NCI-H1105 (cell line): Measurements from ENCODE around the gene IPP.
"Not testable (repeated sequence)": the region's sequence is repeated elsewhere in the genome, so short reads cannot be mapped to it uniquely, and the experiment has no call there.

Experiments used
- DNase-seq: peaks from one replicate; lab custom pipeline; 2025; lab: John Stamatoyannopoulos, UW

The IPP gene

DNA sequence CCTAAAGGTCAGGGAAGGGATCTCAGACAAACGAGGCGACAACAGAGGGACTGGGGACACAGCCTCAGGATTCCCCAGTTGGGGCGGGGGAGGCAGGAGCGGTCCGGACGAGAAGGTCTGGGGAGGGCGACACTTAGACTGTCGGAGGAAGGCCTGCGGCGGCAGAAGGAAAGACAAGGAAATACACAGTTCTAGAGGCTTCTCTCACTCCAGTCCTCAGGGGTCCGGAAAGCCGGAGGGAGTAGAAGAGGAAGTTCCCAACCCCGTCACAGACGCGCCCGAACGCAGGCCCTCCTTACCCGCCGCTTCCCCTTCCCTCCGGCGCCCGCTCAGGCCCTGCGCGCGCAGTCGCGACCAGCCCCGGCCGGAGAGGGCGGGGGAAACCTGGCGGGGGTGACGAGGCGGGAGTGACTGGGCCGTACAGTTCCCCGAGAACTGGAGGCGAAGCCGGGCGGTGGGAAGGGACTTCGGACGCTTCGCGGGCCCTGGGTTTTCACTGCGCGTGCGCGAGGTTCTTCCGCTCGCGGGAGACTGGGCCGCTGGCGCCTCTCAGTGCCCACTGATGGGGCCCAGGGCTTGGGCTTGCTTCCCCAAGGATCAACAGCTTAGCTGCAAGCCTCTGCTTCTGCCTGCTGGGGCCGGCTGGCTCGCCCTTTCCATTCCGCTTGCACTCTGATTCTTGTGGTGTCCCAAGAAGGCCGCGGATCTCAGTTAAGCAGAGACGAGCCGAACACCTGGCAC, at the start of gene IPP:
Gene IPP (minus strand): TSS at position 356 of the 741 bp plus-strand sequence. CDS start 4,242 bp downstream, outside the sequence.
- peak; percentile 97 for DNase-seq

DNA sequence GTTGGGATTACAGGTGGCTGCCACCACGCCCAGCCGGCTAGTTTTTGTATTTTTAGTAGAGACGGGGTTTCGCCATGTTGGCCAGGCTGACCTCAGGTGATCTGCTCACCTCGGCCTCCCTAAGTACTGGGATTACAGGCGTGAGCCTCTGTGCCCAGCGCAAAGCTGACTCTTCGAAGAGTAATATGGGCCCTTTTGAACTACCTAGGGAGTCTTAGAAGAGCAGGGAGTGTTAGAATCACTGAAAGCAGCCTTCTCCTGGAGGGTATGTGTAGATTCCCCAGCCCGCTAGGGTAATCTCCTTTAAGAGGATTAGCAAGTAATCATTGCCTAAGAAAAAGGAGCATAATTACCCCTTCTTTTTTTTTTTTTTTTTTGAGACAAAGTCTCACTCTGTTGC, 46.5 kb upstream of the IPP start:
- DNase-seq, result no peak

DNA sequence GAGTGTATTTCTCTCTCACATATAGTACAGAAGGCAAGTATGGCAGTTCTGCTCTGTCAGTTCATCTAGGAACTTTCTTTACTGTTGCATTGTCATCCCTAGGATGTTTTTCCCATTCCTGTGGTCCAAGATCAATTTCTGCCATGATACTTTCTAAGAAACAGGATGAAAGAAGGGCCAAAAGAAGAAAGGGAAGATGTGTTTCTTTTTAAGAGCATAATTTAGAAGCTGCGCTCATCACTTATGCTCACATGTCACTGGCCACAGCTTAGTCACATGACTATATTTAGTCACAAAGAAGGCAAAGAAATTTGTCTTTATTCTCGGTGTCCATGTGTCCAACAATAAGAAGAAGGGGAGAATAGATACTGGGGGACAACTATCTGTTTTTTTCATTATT, 45.9 kb upstream of the IPP start:
- no peak for DNase-seq

DNA sequence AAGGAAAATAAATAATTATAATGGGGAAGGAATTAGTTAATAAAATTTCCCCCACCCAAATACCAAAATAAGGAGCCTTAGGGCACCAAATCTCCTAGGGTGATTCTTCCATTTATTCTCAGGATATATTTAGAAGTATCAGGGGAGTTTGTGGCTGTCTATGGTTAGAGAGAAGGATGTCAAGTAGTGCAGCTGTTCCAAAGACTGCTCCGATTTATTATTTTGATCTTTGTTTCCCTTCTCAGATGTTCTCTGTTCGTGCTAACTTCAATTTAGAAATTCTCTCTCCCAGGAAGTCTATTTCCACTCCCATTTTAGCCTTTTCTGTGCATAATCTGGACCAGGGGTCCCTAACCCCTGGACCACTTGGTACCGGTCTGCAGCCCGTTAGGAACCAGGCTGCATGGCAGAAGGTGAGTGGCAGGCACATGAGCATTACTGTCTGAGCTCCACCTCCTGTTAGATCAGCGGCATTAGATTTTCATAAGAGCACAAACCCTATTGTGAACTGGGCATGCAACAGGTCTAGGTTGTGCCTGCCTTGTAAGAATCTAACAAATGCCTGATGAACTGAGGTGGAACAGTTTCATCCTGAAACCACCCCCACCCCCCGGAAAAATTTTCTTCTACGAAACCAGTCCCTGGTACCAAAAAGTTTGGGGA, 43.6 kb upstream of the IPP start:
- no peak for DNase-seq

DNA sequence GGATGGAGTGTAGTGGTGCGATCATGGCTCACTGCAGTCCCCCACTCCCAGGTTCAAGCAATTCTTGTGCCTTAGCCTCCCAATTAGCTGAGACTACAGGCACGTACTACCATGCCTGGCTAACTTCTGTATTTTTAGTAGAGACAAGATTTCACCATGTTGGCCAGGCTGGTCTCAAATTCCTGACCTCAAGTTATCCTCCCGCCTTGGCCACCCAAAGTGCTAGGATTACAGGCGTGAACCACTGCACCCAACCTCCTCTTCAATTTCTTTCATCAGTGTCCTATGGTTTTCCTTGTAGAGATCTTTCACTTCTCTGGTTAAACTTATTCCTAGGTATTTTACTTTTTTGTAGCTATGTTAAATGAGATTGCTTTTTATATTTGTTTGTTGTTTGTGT, 42.3 kb upstream of the IPP start:
- DNase-seq, result no peak

DNA sequence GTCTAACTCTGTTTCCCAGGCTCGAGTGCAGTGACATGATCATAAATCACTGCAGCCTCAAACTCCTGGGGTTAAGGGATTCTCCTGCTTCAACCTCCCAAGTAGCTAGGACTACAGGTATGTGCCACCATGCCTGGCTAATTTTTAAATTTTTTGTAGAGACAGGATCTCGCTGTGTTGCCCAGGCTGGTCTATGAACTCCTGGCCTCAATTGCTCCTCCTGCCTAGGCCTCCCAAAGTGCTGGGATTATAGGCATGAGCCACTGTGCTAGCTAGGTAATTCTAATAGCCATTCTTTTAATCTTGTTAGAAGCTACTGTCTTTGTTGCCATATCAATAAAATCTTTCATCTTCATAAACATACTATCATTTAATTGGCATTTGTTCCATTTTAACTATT, 39.1 kb upstream of the IPP start:
- no peak for DNase-seq

DNA sequence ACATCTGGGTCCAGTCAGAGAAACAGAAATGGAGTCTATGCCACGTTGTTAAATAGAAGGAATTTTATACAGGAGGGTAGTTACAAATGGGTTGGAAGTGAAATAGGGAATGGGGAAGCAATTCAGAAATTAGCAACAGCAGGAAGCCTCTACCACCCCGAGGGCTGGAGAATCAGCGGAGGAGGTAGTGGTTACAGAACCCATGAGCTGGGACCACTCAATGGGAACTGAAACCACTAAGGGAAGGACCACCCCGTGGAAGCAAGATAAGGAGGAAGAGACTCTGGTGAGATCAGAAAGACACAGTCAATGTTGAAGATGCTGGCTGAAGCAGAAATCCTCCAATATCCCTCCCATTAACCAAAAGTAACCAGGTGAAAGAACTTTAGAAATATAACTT, 37.5 kb upstream of the IPP start:
- DNase-seq, result no peak

DNA sequence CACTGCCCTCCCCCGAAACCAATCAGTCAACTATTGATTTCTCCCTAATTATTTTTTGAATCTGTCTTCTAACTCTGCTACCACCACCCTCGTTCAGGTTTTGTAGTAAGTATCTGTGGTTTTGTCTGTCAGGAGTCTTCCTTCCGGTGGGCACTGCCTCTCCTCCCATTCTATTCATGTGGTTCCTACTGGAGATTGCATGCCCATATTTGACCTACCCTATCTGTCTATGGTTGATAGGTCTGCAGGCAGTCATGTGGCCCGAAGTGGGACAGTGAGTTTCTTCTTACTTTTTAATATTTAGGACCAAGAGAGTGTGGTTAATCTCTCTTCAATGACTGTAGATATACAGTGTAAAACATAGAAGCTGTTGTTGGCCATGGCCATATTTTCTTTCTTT, 35.1 kb upstream of the IPP start:
- DNase-seq, result no peak

DNA sequence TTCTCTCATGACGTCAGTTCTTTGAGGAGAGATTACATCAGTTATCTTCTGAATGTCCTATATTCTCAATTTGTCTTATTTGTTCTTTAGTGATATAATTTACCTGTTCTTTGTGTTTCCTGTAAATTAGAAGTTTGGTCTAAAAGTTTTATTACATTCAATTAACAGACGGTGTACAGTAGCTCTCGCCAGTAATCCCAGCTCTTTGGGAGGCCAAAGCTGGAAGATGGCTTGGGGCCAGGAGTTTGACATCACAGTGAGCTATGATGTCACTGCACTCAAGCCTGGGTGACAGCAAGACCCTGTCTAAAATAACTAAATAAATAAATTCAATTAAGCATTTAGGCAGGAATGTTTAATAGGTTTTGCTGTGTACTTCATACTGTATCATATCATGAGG, 25.3 kb upstream of the IPP start:
- DNase-seq, result no peak

DNA sequence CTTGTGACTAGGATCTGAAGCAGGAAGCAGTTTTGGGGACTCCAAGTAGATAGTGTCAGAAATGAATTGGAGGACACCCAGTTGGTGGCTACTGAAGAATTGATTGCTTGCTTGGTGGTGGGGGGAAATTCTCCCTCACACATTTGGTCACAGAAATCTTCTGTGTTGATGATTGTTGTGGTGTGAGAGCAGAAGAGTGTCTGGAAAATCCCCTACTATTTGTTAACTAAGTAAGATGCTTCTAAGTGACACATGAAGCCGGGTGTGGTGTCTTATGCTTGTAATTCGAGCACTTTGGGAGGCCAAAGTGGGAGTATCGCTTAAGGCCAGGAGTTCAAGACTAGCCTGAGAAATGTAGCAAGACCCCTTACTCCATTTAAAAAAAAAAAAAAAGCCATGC, 22.5 kb upstream of the IPP start:
- DNase-seq, result no peak

DNA sequence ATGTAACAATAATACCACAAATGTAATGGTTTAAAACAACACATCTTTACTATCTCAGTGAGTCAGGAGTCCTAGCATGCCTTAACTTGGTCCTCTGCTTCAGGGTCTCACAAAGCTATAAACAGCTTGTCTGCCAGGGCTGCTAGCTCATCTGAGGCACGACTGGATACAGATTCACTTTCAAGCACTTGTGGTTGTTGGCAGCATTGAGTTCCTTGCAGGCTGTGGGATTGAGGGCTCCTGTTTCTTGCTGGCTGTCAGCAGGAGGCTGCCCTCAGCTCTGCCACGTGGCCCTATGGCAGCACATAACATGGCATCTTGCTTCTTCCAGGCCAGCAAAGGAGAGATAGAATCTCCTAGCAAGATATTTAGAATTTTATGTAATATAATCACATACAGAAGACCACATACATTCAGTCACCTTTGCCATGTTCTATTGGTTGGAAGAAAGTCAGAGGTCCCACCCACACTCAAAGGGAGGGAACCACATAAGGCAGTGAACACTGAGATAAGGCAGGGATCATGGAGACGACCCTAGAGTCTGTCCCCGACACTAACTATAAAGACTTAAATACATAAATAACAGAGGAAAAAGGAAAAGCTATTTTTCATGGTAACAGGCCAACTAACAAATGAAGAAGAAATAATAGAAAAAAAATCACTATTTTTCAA, 18.9 kb upstream of the IPP start:
- DNase-seq, result no peak

DNA sequence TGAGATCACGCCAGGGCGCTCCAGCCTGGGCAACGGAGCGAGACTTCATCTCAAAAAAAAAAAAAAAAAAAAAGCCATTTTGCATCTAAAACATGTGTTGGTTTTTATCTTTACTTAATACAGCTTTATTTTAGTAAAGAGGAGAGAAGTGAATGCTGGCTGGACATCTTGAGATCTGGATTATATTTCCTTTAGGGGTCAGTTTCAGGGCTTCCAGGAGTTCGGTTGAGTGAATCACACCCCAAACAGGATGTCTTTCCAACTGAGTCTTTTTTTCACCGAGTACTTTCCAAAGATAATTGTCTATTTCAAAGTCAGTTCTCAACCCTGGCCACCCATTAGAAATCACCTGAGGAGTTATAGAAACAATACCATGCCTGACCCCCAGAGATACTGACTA, 16.6 kb upstream of the IPP start:
- no peak for DNase-seq

DNA sequence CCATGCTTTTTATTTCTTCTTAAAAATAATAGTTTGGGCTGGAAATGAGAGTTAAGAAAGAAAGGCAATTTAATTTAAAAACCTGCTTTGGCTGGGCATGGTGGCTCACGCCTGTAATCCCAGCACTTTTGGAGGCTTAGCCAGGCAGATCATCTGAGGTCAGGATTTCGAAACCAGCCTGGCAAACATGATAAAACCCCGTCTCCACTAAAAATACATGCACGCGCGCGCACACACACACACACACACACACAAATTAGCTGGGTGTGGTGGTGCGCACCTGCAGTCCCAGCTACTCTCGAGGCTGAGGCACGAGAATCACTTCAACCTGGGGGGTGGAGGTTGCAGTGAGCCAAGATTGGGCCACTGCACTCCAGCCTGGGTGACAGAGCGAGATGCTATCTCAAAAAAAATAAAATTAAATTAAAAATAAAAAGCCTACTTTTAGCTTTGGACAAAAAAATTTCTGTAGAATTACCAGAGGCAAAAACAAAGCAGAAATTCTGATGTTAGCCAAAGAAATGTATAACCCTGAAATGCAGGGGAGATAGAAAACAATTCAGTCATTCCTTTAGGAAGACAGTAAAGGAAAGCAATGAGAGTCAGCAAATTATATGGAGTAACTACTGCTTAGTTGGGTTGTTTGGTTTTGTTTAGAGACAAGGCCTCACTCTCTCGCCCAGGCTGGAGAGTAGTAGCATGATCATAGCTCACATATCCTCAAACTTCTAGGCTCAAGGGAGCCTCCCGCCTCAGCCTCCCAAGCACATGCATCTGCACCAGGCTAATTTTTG, 15.7 kb upstream of the IPP start:
- no peak for DNase-seq

DNA sequence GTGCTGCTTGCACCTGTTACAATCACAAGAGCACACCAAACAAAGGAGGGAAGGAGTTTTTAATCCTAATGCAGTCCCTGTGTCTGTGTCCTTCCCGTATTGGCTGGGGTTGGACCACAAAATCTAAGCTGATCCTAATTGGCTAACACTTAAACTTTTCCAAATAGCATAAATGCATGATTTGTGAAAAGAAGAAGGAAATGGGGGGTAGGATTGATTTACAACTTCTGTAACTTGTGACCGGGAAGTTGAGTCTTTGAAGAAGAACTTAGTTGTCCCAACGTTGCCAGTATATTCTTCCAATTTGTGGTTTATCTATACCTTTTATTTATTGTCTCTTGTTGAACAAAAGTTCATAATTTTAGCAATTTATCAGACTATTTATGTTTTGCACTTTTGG, 11.8 kb upstream of the IPP start:
- no peak for DNase-seq

DNA sequence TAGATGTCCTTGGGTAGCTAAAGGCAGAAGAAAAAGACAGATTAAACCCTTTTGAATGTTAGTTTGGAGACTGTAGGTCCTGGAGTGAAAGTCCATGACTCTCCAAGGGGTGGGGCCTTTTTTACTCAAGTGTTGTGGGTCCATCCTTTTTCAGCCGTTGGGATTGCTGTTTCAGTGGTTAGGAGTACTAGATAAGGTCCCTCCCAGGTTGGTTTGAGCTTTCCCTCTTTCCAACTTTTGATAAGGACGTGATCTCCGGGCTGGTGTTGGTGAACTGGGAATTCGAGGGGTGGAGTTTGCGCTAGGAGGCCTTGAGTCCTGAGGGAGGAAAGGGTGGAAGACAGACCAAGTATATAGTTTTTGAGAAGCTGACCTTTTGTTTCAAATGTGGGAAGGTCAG, 5.2 kb upstream of the IPP start:
- no peak for DNase-seq

DNA sequence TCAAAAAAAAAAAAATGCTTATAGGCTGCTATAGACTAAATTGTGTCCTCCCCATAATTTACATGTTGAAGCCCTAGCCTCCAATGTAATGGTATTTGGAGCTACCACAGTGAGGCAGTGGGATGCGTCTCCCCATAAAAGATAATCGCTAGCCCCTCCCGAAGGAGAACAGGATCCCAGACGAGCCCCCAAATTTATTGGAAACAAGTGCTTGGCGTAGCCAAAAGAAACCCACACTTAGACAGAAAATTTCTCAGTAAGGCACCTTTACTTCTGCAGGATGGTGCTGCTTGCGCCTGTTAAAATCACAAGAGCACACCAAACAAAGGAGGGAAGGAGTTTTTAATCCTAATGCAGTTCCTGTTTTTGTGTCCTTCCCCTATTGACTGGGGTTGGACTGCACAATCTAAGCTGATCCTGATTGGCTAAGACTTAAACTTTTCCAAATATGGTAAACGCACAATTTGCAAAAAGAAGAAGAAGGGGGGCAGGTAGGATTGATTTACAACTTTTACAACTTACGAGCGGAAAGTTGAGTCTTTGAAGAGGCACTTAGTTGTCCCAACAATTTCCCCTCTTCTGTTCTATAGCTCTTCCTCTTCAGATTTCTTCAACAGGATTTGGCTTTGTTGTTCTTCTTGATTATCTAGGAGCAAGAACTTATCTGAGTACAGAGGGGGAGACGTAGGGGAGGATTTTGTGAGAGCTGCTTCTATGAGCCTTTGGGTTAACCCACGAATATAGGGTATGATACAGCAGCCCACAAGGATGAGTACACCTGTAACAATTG, 3.0 kb upstream of the IPP start:
- DNase-seq, result no peak

DNA sequence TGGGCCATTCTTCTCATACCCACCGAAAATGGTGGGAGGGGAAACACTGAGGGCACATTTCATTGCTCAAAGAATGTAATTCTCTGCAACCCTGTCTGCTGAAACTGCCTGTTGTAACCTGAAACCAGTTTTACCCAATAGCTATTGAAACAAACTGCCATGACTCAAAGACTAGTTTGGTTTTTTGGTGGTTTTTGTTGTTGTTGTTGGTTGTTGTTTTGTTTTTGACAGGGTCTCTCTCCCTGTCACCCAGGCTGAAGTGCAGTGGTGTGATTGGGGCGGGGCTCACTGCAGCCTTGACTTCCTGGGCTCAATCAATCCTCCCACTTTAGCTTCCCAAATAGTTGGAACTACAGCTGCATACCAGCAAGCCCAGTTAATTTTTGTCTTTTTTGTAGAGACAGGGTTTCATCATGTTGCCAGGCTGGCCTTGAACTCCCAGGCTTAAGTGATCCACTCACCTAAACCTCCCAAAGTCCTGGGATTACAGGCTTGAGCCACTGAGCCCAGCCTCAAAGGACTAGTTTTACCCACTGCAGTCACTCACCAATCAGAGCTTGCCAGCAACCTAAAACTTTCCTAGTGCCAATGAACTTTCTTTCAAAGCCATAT, 2.1 kb upstream of the IPP start:
- DNase-seq, result no peak

DNA sequence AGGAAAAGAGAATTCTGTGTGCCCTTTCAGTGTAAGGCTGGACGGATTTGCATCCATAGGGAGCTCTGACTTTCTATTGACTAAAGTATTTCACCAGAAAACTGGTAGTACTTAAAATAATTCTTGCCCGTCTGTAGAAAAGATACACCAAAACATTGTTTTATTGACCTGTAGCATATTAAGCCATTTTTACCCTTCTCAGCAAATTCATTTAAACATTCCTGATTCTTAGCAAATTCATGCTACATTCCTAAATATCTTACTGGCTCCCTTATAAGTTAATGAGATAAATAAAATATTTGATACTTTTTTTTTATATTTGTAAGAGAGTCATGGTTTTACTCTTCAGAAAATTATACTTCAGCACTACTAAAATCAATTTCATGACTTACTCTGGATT, 1.6 kb upstream of the IPP start:
- no peak for DNase-seq

DNA sequence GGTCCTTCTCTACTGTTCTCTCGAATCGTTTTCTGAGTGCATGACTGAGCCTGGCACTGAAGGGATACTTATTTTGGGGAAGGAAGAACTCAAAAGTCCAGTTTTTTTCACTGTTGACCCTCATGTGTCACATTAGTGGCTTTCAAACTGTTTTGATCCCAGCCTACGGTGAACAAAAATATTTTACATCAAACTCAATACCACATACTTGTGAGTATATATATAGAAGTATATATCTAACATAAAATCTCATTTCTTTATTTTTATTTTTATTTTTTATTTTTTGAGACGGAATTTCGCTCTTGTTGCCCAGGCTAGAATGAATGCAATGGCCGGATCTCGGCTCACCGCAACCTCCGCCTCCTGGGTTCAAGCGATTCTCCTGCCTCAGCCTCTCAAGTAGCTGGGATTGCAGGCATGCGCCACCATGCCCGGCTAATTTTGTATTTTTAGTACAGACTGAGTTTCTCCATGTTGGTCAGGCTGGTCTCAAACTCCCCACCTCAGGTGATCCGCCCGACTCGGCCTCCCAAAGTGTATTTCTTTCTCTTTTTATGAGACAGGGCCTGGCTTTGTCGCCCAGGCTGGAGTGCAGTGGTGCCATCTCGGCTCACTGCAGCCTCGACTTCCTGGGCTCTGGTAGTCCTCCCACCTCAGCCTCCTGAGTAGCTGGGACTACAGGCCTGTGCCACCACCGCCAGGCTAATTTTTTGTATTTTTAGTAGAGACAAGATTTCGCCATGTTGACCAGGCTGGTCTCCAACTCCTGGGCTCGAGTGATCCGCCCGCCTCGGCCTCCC, 786 bp upstream of the IPP start:
- DNase-seq, result not testable (repeated sequence)

DNA sequence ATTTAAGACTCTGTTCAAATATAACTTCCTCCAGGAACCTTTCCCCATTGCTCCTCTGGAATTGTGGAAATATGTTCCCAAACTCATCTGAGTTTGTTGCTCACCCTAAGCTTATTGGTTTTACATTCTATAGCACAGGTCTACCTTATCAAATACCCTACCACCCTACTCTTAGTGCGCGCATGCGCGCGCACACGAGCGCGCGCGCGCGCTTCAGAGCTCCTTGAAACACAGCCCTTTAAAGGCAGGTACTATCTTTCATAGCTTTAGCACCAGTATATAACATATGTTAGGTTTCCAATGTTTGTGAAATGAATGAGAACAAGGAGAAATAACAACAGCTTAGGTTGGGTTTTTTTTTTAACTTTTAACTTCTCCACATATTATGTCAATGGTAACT, 3.5 kb downstream of the IPP start:
- no peak for DNase-seq
